PC-9 (cell line): ENCODE results near the gene FADD. TPM values are rescaled to one million over a fixed set of nuclear protein-coding genes. Genes with fewer than 3 reads are reported as not detected.
A peak's percentile ranks its signal among the peaks of the same experiment; 100 is the strongest.

ENCODE experiments used
- BruUV-seq: library from RNA; stranded (reverse); fragments of 400-500 nt; replicated peaks from 2 replicates; lab custom pipeline; 2021; lab: Mats Ljungman, UMichigan
- CTCF ChIA-PET: fragments of 300-600 bp; sonication (Branson Sonifier 250); formaldehyde crosslinking; loops from one replicate; lab custom pipeline; 2022; ENCODE audit warnings: antibody characterized with exemption; lab: Charles Lee
- POLR2A ChIA-PET: fragments of 300-600 bp; sonication (Branson Sonifier 250); formaldehyde crosslinking; loops from one replicate; lab custom pipeline; 2022; ENCODE audit warnings: antibody characterized with exemption; ENCODE audit not compliant: unreplicated experiment; lab: Charles Lee
- DNase-seq, 2 experiments: peaks; one replicate each; pipeline versions ENCODE4 v3.0.0 to v3.0.0-alpha.2; 2015 to 2022; ENCODE audit warnings: mixed read lengths in 1 of 2
- H2AFZ ChIP-seq: fragments of 200-600 bp; sonication (generic); 2 replicates; pipeline ENCODE4 v1.8.1; 2017; ENCODE audit warnings: antibody characterized with exemption
- H3F3A ChIP-seq: fragments of 200-600 bp; sonication (generic); 2 replicates; pipeline ENCODE4 v1.8.1; 2017; ENCODE audit warnings: antibody characterized with exemption, mild to moderate bottlenecking, low read depth; ENCODE audit not compliant: insufficient read depth
- H3K27ac ChIP-seq: fragments of 200-600 bp; sonication (generic); 2 replicates; pipeline ENCODE4 v1.6.1; 2016; ENCODE audit warnings: mixed run types
- H3K27me3 ChIP-seq: fragments of 200-600 bp; sonication (generic); 2 replicates; pipeline ENCODE4 v1.6.1; 2016; ENCODE audit warnings: low read depth, mixed run types; ENCODE audit not compliant: insufficient read depth
- H3K36me3 ChIP-seq: fragments of 200-600 bp; sonication (generic); 2 replicates; pipeline ENCODE4 v1.6.1; 2016; ENCODE audit warnings: low read depth, mixed run types
- H3K4me1 ChIP-seq: fragments of 200-600 bp; sonication (generic); replicated peaks from 2 replicates; pipeline ENCODE4 v1.6.1; 2016; ENCODE audit warnings: mixed run types; ENCODE audit not compliant: insufficient read depth
- H3K4me2 ChIP-seq: fragments of 200-600 bp; sonication (generic); 2 replicates; pipeline ENCODE4 v1.6.1; 2017; ENCODE audit warnings: mixed run types
- H3K4me3 ChIP-seq: fragments of 200-600 bp; sonication (generic); 2 replicates; pipeline ENCODE4 v1.6.1; 2016; ENCODE audit warnings: mixed run types
- H3K79me2 ChIP-seq: fragments of 200-600 bp; sonication (generic); 2 replicates; pipeline ENCODE4 v1.6.1; 2017; ENCODE audit warnings: low read depth, mixed run types
- H3K9me2 ChIP-seq: fragments of 200-600 bp; sonication (generic); 2 replicates; pipeline ENCODE4 v1.8.1; 2017; ENCODE audit warnings: mild to moderate bottlenecking; ENCODE audit not compliant: insufficient read depth
- H3K9me3 ChIP-seq: fragments of 200-600 bp; sonication (generic); 2 replicates; pipeline ENCODE4 v1.8.1; 2016; ENCODE audit warnings: low read depth; ENCODE audit not compliant: insufficient read depth
- H4K20me1 ChIP-seq: fragments of 200-600 bp; sonication (generic); 2 replicates; pipeline ENCODE4 v1.8.1; 2017; ENCODE audit not compliant: insufficient read depth
- CTCF ChIP-seq: fragments of 200-600 bp; sonication (generic); conservative IDR thresholded peaks from 2 replicates; pipeline ENCODE4 v1.6.1; 2017; ENCODE audit warnings: mixed run types, antibody characterized with exemption, mild to moderate bottlenecking, moderate library complexity
- EZH2 ChIP-seq: fragments of 200-600 bp; sonication (generic); IDR thresholded peaks from 2 replicates; pipeline ENCODE4 v1.8.0; 2017; ENCODE audit warnings: antibody characterized with exemption, low read depth
- intact Hi-C: fragments of 100-400 bp; cut with micrococcal nuclease; formaldehyde crosslinking; loops from one replicate; pipeline ENCODE4 v1.10.0; 2022; ENCODE audit not compliant: unreplicated experiment
- total RNA-seq: library from RNA; stranded (reverse); gene quantifications from 2 replicates; pipeline ENCODE4 v1.2.3, GENCODE V29; 2021

FADD gene
- total RNA-seq, 1 experiment from 2014 or later, result 47.8 TPM

DNA sequence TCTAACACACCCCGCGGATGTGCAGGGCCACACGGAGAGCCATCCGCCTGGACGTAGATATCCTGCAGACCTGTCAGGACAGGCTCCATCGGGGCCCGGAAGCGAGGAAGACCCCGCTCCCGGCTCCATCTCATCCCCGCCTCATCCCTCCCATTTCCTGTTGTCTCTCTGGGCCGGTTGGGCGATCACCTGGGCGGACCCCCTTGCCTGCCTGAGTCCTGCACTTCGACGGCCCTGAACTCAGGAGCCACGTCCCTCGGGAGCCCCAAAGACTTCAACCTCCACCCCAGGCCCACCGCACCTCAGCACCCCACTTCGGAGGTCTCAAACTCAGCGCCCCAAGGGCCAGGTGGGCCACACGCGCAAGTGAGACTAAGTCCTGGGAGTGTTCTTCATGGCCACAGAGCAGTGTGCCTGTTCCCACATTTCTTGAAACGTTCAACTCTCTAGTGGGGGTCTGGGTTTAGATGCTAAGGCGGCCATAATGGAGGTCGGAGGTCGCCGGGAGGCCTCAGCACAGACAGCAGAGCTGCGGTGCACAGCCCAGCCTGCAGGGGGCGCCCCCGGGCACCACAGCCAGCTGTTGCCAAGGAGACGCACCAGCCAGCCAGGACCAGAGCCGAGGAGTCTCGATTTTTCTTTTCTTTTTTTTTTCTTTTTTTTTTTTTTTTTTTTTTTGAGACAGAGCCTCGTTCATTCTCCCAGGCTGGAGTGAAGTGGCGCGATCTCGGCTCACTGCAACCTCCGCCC lies 26.0 kb upstream of the FADD start:
- no TSS peak for BruUV-seq
- peak; percentile 76 for TF ChIP-seq CTCF
- TF ChIP-seq EZH2, result no peak
- CTCF ChIA-PET, result interaction anchor here (0.6 to 0.7 kb wide), 2 partner anchors 23 to 476 kb away, joined by 3 to 5 read pairs; no protein-coding TSS in a partner anchor
- Histone ChIP-seq H3K36me3 (peaks cover 51% of the 10 kb centered on the region), H2AFZ (no peak overlapping the region), H3K4me3 (no peak overlapping the region), H3K27me3 (no peaks in the 10 kb centered on the region), H3K4me1 (no peaks in the 10 kb centered on the region), H3F3A (peaks cover 75% of the 10 kb centered on the region), H3K4me2 (no peak overlapping the region), H3K9me2 (no peaks in the 10 kb centered on the region), H3K79me2 (no peaks in the 10 kb centered on the region), H3K27ac (no peak overlapping the region), H3K9me3 (no peaks in the 10 kb centered on the region), H4K20me1 (peaks cover 40% of the 10 kb centered on the region)
- DNase-seq, result peak in 1 of 2 experiments; percentile 62
- POLR2A ChIA-PET, result no interaction called here
- intact Hi-C loops, result no loop called here

GRCh38 chr11:70180906-70181305 lies 22.2 kb upstream of the FADD start:
- no TSS peak for BruUV-seq

GRCh38 chr11:70182266-70182665 lies 20.8 kb upstream of the FADD start:
- Histone ChIP-seq H3K36me3 (peaks cover 56% of the 10 kb centered on the region), H4K20me1 (peaks cover 42% of the 10 kb centered on the region), H3F3A (peaks cover 80% of the 10 kb centered on the region), H3K79me2 (no peaks in the 10 kb centered on the region), H3K27me3 (no peaks in the 10 kb centered on the region), H3K9me3 (no peaks in the 10 kb centered on the region), H3K4me3 (no peak overlapping the region), H3K4me2 (no peak overlapping the region), H2AFZ (no peak overlapping the region), H3K9me2 (no peaks in the 10 kb centered on the region), H3K4me1 (no peaks in the 10 kb centered on the region), H3K27ac (no peak overlapping the region)
- no peak for DNase-seq
- intact Hi-C loops, result no loop called here
- BruUV-seq, result no TSS peak
- ChIA-PET POLR2A (no interaction called here), CTCF (no interaction called here)
- no peak for TF ChIP-seq EZH2
- no peak for TF ChIP-seq CTCF

More at GRCh38 chr11:70180906-70181305, 22.2 kb upstream of the FADD start:
- CTCF ChIA-PET, result no interaction called here
- Histone ChIP-seq H2AFZ (no peak overlapping the region), H3F3A (peaks cover 71% of the 10 kb centered on the region), H3K4me3 (no peak overlapping the region), H4K20me1 (peaks cover 54% of the 10 kb centered on the region), H3K4me1 (no peaks in the 10 kb centered on the region), H3K9me3 (no peaks in the 10 kb centered on the region), H3K27ac (no peak overlapping the region), H3K79me2 (no peaks in the 10 kb centered on the region), H3K27me3 (no peaks in the 10 kb centered on the region), H3K36me3 (peaks cover 52% of the 10 kb centered on the region), H3K4me2 (no peak overlapping the region), H3K9me2 (no peaks in the 10 kb centered on the region)
- no peak for DNase-seq
- TF ChIP-seq CTCF (no peak), EZH2 (no peak)
- POLR2A ChIA-PET, result no interaction called here
- intact Hi-C loops, result no loop called here
